SH-SY5Y (cell line): ENCODE measurements around the gene PCDHGA3.
"Not testable (repeated sequence)": the region's sequence is repeated elsewhere in the genome, so short reads cannot be mapped to it uniquely, and the experiment has no call there.

Experiments used
- GATA2 ChIP-seq: IDR thresholded peaks from 2 replicates; pipeline ENCODE4 v1.6.1; 2011; ENCODE audit warnings: mild to moderate bottlenecking, low read depth, low read length
- GATA3 ChIP-seq: IDR thresholded peaks from 2 replicates; pipeline ENCODE4 v1.6.1; 2011; ENCODE audit warnings: low read depth, mild to moderate bottlenecking, low read length, moderate library complexity

PCDHGA3 gene

DNA sequence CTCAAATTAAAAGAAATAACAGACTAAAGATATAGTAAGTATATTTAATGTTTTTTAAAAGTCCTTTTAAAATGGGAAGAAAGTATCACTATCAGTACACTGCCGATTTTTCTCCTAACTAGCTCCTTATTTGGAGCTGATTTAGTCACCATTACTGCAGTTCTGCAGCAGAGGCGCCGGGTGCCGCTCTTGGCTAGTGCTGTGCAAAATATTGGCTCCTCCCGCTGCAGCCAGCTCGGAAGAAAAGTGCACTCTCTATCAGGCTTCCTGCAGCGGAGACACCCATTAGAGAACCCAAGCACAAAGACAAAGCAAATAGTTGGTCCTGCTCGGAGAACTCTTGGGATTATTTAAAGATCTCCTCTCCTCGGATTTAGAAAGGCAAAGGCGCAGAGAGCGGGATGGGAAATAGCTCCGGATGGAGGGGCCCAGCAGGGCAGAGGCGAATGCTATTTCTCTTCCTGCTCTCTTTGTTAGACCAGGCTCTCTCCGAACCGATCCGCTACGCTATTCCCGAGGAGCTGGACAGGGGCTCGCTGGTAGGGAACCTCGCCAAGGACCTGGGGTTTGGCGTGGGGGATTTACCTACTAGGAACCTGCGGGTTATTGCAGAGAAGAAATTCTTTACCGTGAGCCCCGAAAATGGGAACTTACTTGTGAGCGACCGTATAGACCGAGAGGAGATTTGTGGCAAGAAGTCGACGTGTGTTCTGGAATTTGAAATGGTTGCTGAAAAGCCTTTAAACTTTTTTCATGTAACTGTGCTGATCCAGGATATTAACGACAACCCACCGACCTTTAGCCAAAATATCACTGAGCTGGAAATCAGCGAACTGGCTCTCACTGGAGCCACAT is 26.6 kb downstream of the PCDHGA3 start, which contains the start of gene PCDHGB3:
Gene PCDHGB3, plus strand, starts transcription at position 249 of the 855 bp plus-strand sequence. Its CDS starts 153 bp downstream, at position 402.
- TF ChIP-seq GATA2 (no peak), GATA3 (no peak)

DNA sequence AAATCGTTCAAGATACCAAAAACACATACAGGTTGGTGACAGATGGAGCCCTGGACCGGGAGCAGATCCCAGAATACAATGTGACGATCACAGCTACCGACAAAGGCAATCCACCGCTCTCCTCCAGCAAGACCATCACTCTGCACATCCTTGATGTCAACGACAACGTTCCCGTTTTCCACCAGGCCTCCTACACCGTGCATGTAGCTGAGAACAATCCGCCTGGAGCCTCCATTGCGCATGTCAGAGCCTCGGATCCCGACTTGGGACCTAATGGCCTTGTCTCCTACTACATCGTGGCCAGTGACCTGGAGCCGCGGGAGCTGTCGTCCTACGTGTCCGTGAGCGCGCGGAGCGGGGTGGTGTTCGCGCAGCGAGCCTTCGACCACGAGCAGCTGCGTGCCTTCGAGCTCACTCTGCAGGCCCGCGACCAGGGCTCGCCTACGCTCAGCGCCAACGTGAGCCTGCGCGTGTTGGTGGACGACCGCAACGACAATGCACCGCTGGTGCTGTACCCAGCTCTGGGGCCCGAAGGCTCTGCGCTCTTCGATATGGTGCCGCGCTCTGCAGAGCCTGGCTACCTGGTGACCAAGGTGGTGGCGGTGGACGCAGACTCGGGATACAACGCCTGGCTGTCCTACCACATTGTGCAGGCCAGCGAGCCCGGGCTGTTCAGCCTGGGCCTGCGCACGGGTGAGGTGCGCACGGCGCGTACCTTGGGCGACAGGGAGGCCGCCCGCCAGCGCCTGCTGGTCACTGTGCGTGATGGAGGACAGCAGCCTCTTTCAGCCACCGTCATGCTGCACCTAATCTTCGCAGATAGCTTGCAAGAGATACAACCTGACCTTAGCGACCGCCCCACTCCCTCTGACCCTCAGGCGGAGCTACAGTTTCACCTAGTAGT is 28.2 kb downstream of the PCDHGA3 start:
- TF ChIP-seq GATA2 (no peak), GATA3 (no peak)

DNA sequence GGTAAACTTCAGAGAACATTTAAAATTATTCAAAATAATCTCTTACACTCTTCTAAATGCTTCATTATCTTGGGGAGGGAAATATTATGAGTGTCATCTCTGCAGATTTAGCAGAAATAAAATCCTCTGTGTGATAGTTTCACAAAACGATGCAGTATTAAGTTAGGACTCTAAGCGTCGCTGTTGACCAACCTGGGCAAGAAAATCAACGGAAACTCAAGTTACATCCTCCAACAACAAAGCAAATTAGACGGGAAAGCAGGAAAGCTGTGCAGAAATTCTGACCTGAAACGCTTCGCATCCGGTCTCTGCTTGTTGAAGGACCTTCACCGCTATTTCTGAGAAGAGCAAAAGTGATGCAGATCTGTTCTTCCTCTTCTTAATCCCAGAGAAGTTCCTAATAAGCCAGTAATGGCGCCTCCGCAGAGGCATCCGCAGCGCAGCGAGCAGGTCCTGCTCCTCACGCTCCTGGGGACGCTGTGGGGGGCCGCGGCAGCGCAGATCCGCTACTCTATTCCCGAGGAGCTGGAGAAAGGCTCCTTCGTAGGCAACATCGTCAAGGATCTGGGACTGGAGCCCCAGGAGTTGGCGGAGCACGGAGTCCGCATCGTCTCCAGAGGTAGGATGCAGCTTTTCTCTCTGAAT is 30.2 kb downstream of the PCDHGA3 start, which contains the start of gene PCDHGA6:
Gene PCDHGA6, plus strand, starts transcription at position 219 of the 645 bp plus-strand sequence. Its CDS starts 193 bp downstream, at position 412.
- TF ChIP-seq GATA3 (no peak), GATA2 (no peak)

DNA sequence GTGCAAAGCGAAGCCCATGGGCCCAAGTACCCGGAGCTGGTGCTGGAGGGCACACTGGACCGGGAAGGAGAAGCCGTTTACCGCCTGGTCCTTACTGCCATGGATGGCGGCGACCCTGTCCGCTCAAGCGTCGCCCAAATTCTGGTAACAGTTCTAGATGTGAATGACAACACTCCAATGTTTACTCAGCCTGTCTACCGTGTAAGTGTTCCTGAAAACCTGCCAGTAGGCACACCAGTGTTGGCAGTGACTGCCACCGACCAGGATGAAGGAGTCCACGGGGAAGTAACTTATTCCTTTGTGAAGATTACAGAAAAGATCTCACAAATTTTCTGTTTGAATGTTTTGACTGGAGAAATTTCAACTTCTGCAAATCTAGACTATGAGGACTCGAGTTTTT is 31.0 kb downstream of the PCDHGA3 start:
- TF ChIP-seq GATA3 (no peak), GATA2 (no peak)

DNA sequence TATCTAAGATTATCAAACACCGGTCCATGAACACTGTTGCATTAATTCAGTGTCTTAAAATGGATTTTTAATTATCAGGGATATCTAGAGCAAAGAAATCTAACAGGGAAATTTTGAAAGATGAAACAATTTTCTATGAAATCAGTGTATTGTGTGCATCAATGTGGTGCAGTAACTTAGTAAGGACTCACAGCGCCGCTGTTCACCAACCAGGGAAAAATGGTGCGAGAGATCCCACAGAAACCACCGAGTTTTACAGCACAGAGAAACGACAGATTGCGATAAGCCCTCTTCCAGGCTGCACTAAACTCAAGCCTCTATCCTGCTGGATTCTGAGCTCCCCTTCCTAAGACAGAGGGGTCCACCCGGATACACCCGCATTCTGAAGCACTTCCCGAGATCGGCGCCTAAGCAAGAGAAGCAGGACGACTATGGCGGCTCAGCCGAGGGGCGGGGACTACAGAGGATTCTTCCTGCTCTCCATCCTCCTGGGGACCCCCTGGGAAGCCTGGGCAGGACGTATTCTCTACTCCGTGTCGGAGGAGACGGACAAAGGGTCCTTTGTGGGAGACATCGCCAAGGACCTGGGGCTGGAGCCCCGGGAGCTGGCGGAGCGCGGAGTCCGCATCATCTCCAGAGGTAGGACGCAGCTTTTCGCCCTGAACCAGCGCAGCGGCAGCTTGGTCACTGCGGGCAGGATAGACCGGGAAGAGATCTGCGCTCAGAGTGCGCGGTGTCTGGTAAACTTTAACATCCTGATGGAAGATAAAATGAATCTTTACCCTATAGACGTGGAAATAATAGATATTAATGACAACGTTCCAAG is 39.1 kb downstream of the PCDHGA3 start, which contains the start of gene PCDHGA7:
Gene PCDHGA7, plus strand, starts transcription at position 274 of the 826 bp plus-strand sequence. Its CDS starts 158 bp downstream, at position 432.
- TF ChIP-seq GATA2 (no peak; the same call in 1 of the 2 replicates), GATA3 (no peak)

DNA sequence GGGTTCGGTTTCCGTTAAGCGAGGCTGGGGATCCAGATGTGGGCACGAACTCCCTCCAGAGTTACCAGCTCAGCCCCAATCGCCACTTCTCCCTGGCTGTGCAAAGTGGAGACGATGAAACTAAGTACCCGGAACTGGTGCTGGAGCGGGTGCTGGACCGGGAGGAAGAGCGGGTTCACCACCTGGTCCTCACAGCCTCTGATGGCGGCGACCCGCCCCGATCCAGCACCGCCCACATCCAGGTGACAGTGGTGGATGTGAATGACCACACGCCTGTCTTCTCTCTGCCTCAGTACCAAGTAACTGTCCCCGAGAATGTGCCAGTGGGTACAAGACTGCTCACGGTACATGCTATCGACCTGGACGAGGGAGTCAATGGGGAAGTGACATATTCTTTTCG is 39.7 kb downstream of the PCDHGA3 start:
- TF ChIP-seq GATA2 (no peak), GATA3 (no peak)

DNA sequence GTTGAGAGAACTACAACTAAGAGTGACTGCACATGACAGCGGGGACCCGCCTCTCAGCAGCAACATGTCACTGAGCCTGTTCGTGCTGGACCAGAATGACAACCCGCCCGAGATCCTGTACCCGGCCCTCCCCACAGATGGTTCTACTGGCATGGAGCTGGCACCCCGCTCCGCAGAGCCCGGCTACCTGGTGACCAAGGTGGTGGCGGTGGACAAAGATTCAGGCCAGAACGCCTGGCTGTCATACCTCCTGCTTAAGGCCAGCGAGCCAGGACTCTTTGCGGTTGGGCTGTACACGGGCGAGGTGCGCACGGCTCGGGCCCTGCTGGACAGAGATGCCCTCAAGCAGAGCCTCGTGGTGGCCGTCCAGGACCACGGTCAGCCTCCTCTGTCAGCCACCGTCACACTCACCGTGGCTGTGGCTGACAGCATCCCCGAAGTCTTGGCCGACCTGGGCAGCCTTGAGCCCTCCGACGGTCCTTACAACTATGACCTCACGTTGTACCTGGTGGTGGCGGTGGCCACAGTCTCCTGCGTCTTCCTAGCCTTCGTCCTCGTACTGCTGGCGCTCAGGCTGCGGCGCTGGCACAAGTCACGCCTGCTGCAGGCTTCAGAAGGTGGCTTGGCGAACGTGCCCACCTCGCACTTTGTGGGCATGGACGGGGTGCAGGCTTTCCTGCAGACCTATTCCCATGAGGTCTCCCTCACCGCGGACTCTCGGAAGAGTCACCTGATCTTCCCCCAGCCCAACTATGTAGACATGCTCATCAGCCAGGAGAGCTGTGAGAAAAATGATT is 41.0 kb downstream of the PCDHGA3 start:
- no peak for TF ChIP-seq GATA3
- no peak for TF ChIP-seq GATA2

DNA sequence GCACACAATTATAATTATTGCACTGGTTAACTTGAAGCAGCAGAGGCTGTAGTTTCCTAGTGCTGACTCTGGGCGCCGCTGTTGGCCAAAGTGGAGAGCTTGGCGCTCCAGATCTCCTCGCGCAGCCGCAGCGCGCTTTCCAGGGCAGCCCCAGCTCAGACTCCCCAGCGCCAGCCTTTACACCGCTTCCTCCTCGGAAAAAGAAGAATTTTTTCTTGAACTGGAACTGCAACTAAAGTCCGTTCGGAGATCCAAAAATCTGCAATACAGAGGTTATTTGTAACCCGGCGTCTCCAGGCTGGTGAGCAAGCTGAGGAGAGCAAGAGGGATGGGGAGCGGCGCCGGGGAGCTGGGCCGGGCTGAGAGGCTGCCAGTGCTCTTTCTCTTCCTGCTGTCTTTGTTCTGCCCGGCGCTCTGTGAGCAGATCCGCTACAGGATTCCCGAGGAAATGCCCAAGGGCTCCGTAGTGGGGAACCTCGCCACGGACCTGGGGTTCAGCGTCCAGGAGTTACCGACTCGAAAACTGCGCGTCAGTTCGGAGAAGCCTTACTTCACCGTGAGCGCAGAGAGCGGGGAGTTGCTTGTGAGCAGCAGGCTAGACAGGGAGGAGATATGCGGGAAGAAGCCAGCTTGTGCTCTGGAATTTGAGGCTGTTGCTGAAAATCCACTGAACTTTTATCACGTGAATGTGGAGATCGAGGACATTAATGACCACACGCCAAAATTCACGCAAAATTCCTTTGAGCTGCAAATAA is 44.1 kb downstream of the PCDHGA3 start, which contains the start of gene PCDHGB4:
Gene PCDHGB4, plus strand, starts transcription at position 142 of the 755 bp plus-strand sequence. Its CDS starts 187 bp downstream, at position 329.
- TF ChIP-seq GATA3, GATA2: not testable (repeated sequence)

DNA sequence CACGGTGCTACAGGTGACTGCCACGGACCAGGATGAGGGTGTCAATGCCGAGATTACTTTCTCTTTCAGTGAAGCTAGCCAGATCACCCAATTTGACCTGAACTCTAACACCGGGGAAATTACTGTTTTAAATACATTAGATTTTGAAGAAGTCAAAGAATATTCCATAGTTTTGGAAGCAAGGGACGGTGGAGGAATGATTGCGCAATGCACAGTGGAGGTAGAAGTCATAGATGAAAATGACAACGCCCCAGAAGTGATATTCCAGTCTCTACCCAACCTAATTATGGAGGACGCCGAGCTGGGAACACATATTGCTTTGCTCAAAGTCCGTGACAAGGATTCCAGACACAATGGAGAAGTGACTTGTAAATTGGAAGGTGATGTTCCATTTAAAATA is 45.0 kb downstream of the PCDHGA3 start:
- TF ChIP-seq GATA3 (no peak), GATA2 (no peak)

DNA sequence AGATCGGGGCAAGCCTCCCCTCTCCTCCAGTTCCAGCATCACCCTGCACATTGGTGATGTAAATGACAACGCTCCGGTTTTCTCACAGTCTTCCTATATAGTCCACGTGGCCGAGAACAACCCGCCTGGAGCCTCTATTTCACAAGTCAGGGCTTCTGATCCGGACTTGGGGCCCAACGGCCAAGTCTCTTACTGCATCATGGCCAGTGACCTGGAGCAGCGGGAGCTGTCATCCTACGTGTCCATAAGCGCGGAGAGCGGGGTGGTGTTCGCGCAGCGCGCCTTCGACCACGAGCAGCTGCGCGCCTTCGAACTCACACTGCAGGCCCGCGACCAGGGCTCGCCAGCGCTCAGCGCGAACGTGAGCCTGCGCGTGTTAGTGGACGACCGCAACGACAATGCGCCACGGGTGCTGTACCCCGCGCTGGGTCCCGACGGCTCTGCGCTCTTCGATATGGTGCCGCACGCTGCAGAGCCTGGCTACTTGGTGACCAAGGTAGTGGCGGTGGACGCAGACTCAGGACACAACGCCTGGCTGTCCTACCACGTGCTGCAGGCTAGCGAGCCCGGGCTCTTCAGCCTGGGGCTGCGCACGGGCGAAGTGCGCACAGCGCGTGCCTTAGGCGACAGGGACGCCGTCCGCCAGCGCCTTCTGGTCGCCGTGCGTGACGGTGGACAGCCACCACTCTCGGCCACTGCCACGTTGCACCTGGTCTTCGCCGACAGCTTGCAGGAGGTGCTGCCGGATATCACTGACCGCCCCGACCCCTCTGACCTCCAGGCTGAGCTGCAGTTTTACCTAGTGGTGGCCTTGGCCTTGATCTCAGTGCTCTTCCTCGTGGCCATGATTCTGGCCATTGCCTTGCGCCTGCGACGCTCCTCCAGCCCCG is 45.8 kb downstream of the PCDHGA3 start:
- no peak for TF ChIP-seq GATA2
- no peak for TF ChIP-seq GATA3
